K562 (cell line): ENCODE results near the gene PACSIN2. TPM values are rescaled to one million over a fixed set of nuclear protein-coding genes. Genes with fewer than 3 reads are reported as not detected.

Experiments used
- FOXA1 ChIP-seq: fragments of 450-650 bp; IDR thresholded peaks from 2 replicates; pipeline ENCODE4 v1.6.1; 2016; ENCODE audit warnings: mild to moderate bottlenecking, borderline replicate concordance
- KLF10 ChIP-seq: fragments of 250-450 bp; sonication (Bioruptor Pico); IDR thresholded peaks from 2 replicates; pipeline ENCODE4 v1.6.1; 2021; ENCODE audit warnings: matching md5 sums
- MIER1 ChIP-seq: fragments of 450-650 bp; IDR thresholded peaks from 2 replicates; pipeline ENCODE4 v1.6.1; 2016; ENCODE audit warnings: antibody characterized with exemption, mild to moderate bottlenecking, low read depth
- NCOR1 ChIP-seq: fragments of 450-650 bp; IDR thresholded peaks from 2 replicates; pipeline ENCODE4 v1.6.1; 2016; ENCODE audit warnings: mild to moderate bottlenecking, moderate library complexity
- NFYB ChIP-seq: IDR thresholded peaks from 2 replicates; pipeline ENCODE4 v1.6.1; 2011; ENCODE audit warnings: mild to moderate bottlenecking, moderate library complexity; ENCODE audit not compliant: insufficient read length; ENCODE audit errors: extremely low read depth
- RCOR1 ChIP-seq, 2 experiments: IDR thresholded peaks; 2 replicates each; pipeline ENCODE4 v1.6.1; 2012; ENCODE audit warnings: low read depth in 2 of 2, low read length in 2 of 2, borderline replicate concordance in 1 of 2, improper control_type of control experiment in 1 of 2
- RREB1 ChIP-seq: fragments of 250-450 bp; sonication (Bioruptor Pico); IDR thresholded peaks from 2 replicates; pipeline ENCODE4 v1.4.0; 2020
- STAG1 ChIP-seq: sonication (generic); formaldehyde crosslinking; IDR thresholded peaks from 2 replicates; pipeline ENCODE4 v1.5.0; 2020; ENCODE audit warnings: missing genetic modification reagents, borderline replicate concordance
- XRCC3 ChIP-seq: fragments of 450-650 bp; IDR thresholded peaks from 2 replicates; pipeline ENCODE4 v1.6.1; 2017; ENCODE audit warnings: mild to moderate bottlenecking, moderate library complexity
- ZNF274 ChIP-seq: IDR thresholded peaks from 2 replicates; pipeline ENCODE4 v1.6.1; 2011; ENCODE audit warnings: low read depth, mild to moderate bottlenecking, low read length, moderate library complexity, borderline replicate concordance
- ZNF79 ChIP-seq: fragments of 250-450 bp; sonication (Bioruptor Pico); IDR thresholded peaks from 2 replicates; pipeline ENCODE4 v1.4.0; 2020; ENCODE audit warnings: low read depth, mild to moderate bottlenecking, moderate library complexity
- polyA plus RNA-seq, 8 experiments: library from polyadenylated mRNA; depleted of rRNA in 4 of 8; stranded (reverse) in 5 of 8; unstranded in 3 of 8; fragments of >200 nt; fragmentation: Nextera tagmentation in 2 of 8; fragmentation: Illumina TruSeq in 1 of 8; extraction: Ambion mirVana in 2 of 8; extraction: Trizol in 1 of 8; gene quantifications; 2 replicates each; pipeline versions ENCODE4 v1.2.1 to v1.2.3, GENCODE V29; 2011 to 2014; ENCODE audit warnings: inconsistent platforms in 1 of 8, missing spikeins in 1 of 8
- total RNA-seq, 7 experiments: library from RNA; depleted of rRNA in 6 of 7; stranded (reverse); fragments of >200 nt in 6 of 7; fragmentation: Illumina TruSeq in 2 of 7; extraction: Trizol in 2 of 7; gene quantifications; 2 replicates each; pipeline versions ENCODE4 v1.2.1 to v1.2.3, GENCODE V29; 2011 to 2021; ENCODE audit warnings: low replicate concordance in 1 of 7

The PACSIN2 gene
- total and polyA plus RNA-seq, 9 of the 15 experiments (the other 6 are each of a cell fraction or from before 2014, with no cell fraction given), result 0.45 to 45.1 (median 23.9) TPM

GRCh38 chr22:42927966-42928365 is 87.0 kb downstream of the PACSIN2 start (continued):
- no peak for TF ChIP-seq RREB1 (CRISPR knock-in tag)
- no peak for TF ChIP-seq NCOR1
- no peak for TF ChIP-seq NFYB
- TF ChIP-seq MIER1, result no peak
- no peak for TF ChIP-seq XRCC3
- no peak for TF ChIP-seq ZNF274
- no peak for TF ChIP-seq RCOR1 (IDR thresholded peaks at IDR 0.05; ENCODE audit: borderline replicate concordance in 1 of 2, low read depth in 2 of 2, low read length in 2 of 2)
- no peak for TF ChIP-seq KLF10 (CRISPR knock-in tag)
- no peak for TF ChIP-seq STAG1 (CRISPR knock-in tag)
- TF ChIP-seq FOXA1, result no peak
- TF ChIP-seq ZNF79 (CRISPR knock-in tag), result no peak
